GM18868 (cell line): ENCODE data around the gene CREB5.
"Not testable (repeated sequence)": the region's sequence is repeated elsewhere in the genome, so short reads cannot be mapped to it uniquely, and the experiment has no call there.

ENCODE experiments used
- ATAC-seq: cut with Tn5 transposase; IDR thresholded peaks from one replicate; pipeline ENCODE4 v1.9.1; 2021; ENCODE audit warnings: mild to moderate bottlenecking, moderate library complexity; ENCODE audit not compliant: unreplicated experiment

Gene CREB5

DNA sequence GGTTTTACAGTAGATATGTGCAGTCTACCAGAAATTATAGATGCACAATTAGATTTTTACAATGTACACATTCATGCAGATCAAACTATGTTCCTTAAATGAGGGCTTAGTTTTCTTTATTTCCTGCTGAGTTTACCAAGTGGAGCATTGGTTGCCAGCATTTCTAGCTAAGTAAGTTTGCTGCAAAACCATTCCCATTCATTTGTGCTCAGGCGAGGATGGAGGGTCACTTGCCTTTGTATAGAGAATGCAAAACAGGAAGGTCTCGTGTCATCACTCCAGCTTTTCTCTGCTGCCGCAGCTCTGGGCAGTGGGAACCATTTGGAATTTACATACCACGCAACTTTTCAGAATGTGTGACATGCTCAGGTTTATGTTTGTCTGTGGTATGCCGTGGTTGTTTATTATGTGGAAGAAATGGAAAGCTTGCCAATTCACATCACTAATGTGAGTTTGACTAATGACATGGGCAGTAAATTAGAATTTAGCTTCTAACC, 347.2 kb downstream of the CREB5 start:
- ATAC-seq: no peak

DNA sequence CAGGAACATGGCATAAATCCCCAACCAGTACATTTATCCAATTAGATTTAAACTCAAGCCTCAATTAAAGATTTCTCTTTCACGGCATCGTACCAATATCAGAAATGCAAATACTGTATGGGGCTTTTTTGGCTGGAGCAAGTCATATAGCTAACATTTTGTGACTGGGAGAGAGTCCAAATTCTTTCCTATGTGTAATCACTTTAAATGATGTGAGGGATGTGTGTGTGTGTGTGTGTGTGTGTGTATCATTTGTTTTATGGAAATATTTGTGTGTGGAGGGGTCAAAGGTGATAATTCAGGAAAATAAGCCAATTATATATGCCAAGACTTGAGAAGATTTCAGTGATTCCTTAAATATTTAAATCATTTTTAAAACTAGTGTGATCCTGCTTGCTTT, 349.2 kb downstream of the CREB5 start:
- no peak for ATAC-seq

DNA sequence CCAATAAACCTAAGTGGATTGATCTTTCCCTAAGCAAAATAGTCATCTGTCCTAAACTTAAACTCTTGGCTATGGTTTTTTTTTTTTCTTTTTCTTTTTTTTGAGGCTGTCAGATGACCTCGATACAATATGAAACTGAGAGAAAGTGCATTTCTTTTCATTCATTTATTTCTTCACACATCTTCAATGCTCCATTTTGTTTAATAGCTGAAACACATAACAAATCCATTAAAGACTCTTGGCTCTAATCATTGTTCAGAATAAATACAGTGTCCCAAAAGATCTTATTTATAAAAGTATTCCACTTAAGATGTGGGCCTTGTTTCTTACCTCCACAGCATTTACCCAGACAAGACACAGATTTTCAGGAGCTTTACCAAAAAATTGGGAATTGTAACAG, 350.3 kb downstream of the CREB5 start:
- ATAC-seq: no peak

DNA sequence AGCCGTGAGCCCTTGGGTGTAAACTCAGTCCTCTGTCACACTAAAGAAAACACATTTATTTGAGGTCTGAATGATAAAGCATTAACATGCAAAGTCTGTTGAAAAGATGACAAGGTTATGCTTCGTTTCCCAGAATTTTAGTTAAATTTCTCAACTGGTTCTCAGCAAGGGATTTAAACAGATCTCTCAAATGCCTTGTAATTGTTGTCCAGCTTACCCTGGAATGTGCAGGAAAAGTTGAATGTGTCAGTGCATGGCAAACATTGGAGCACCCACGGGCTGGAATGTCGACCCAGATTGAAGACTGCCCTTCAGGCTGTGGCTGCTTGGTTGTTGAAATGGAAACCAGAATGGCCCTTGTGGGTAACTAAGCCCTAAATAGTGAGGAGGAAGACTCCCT, 354.0 kb downstream of the CREB5 start:
- no peak for ATAC-seq

DNA sequence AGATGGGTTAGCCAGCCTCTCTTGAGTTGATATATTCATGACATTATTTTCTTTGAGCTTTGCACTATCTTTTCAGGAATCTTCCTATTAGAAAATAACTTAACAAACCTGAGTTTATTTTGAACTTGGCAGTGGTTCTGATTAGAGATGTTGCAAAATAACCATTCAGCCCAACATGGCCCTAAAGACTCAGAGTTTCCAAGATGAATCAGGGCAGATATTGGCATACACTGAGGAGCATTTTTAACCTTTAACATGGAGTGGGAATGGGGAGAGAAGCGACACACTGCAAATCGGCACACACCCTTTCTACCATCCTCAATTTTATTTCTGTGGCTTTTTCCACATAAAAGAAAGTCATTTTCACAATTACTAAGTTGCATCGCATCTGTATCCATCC, 355.0 kb downstream of the CREB5 start:
- no peak for ATAC-seq

DNA sequence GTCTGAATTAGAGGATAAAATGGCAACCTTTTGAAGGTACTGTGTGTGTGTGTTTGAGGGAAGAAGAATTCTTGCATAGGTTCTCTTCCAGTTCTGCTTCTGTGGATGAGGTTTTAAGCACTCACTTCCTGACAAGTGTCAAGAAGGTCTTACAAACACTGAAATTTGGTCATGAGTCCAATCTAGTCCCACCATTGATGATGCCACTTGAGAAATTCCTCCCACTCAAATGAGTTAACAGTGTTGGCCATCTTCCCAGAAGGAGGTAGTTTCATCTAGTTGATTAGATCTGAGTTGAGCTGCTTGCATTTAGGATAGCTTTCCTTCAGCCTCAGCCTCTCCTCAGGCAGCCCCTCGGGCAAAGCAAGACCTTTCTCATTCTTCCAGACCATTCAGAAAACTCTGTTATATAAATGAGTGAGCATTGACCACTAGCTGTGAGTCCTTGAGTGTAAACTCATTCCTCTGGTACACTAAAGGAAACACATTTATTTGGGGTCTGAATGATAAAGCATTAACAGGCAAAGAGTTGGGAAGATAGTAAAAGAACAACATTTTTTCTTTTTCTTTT, 356.3 kb downstream of the CREB5 start:
- ATAC-seq: no peak

DNA sequence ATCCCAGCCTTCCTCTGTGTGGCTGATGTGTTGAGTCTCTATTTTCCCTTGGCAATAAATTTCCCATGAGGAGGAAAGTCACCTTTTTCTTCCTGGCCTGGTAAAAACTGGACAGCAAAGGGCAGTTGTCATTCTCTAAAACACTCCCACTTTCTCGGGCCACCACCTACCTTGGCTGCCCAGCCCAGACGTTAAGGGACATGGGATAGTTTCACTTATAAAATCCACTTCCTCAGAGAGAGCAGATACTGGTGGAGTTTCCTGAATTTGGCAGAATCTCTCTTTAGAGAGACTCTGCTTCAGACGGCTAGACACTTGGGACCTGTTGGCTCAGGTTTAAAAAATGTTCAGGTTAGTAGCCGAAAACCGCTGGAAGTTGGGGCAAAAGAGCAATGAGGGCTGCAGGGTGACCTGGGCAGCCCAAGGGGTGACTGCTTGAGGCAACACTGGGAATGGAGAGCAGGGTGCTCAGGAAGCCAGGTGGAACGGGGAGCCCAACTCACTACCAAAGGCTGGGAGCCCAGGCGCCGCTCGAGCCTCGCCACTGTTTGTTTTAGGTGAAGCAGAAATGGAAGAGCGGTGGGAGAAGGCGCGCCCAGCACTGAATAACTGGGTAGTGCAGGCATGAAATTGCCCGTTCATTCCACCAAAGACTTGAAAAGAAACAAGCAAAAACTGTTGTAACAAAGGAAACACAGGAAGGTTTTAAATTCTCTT, 359.7 kb downstream of the CREB5 start:
- no peak for ATAC-seq

DNA sequence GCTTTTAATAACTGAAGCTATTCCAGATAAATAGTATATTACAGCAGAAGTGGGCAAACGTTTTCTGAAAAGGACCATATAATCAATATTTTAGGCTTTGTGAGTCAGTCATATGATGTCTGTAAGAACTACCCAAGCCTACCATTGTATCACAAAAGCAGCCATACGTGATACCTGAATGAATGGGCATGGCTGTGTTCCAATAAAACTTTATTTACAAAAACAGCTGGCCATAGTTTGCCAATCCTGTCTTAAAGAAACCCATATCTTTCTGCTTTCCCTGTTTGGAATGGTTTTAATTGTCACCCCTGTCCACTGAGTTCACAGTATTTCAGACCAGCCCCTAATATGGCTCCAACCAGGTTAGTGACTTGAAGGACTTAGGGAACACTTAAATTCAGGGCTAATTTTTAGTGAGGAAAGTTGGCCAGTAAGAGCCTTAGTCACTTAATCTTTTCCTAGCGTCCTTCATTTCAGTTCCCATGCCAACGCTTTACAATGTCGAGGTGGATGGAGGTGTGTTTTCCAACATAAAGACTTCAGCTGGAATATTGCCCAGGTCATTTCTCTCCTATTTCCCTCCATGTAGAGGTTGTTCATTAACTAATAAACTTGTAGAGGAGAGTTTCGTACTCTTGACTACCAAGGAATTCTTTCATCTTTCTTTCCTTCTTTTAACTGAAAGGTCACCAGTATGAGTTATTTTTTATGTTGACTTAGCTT, 361.3 kb downstream of the CREB5 start:
- ATAC-seq: no peak

DNA sequence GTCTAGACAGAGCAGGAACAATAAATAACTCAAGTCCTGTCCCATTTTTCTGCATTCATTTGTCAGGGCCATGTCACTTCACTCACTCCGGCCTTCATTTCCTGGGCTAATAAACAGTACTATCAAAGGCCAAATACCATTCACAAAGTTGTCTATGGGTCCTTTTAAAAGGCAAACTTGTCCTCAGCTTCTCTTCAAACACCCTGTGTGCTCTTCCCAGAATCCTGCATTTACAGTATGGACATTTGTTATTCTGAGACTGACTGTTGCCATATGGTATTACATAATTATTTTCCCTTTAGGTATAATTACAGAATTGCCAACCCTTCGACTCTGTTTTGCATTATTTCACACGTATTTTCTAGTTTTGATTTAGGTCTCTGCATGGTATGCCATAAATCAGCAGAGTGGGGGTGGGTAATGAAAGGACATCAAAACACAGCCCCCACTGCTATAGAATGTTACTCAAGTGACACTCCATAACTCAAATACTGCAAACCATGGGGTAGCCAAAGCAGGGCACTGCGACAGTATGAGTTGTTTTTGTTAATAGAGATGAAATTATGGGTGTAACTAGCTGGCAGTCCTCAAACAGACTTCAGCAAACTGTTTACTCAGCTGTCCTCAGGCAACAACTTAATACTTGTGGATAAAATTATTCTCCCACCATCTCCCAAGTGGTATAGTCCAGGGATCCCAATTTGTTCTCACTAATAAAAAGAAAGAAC, 362.1 kb downstream of the CREB5 start:
- ATAC-seq: no peak

DNA sequence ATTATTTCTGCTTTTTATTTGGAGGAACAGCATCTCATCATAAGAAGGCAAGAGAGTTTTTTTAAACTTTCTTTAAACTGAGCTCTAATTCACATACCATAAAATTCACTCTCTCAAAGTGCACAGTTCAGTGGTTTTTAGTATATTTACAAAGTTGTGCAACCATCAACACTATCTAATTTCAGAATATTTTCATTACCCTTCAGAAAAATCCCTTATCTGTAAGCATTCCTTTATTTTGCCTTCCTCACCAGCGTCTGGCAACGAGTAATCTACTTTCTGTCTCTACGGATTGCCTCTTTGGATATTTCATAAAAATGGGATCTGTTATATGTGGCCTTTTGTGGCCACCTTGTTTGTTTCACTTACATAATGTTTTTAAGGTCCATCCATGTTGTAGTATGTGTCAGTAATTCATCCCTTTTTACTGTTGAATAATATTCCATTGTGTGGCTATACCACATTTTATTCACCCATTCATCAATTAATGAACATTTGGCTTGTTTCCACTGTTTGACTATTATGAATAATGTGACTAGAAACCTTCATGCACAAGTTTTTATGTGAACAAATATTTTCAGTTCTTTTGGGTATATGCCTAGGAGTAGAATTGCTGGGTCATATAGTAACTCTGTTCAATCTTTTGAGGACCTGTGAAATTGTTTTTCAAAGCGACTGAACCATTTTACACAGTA, 364.3 kb downstream of the CREB5 start:
- ATAC-seq: no peak

DNA sequence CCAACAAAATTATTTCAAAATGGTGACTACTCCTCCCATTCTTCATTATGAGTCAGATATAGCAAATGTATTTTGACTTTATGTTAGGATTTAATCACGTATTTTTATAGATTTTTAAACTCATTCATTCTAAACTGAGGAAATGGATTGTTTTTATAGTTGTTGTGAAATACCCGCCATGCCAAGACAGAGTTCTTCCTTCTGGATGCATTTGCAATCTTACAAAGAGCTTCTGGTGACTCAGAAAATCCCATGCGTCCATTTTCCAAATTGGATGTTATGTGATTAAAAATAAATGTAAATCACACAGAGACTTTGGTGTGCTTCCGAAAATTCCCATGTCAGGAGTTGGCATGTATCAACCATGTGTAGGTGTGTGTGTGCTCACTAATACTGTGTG, 366.5 kb downstream of the CREB5 start:
- ATAC-seq: no peak

DNA sequence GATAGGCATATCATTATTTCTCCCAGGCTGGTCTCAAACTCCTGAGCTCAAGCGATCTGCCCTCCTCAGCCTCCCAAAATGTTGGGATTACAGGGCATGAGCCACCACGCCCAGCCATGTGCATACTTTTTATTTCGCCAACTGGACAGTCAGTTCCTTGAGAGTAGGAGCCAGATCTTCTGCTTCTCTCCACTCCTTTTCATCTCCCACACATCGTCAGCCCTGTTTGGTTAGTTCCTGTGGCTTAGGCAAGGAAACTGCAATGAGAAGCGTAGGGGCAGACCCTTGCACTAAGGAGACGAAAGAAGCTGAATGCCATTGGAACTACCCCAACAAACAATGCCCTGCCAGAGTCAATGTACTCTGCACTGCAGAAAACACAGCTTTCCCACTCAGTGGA, 367.6 kb downstream of the CREB5 start:
- no peak for ATAC-seq

DNA sequence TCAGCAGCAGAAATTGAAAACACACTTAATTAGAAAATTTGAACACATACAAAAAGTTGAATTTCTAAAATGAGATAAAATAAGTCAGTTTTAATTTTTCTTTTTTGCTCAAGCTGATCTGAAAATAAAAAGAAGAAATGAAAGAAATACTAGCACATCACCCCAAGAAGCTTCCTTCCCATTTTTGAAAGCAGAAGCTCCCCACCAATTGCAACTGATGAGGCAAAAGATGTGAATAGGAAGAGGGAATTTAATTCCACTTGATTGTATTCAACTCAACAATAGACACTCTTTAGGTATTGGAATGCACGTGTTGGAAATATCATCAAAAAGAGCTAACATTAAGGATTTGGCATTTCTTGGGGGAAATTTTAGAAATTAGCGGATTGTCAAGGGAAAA, 370.0 kb downstream of the CREB5 start:
- no peak for ATAC-seq

DNA sequence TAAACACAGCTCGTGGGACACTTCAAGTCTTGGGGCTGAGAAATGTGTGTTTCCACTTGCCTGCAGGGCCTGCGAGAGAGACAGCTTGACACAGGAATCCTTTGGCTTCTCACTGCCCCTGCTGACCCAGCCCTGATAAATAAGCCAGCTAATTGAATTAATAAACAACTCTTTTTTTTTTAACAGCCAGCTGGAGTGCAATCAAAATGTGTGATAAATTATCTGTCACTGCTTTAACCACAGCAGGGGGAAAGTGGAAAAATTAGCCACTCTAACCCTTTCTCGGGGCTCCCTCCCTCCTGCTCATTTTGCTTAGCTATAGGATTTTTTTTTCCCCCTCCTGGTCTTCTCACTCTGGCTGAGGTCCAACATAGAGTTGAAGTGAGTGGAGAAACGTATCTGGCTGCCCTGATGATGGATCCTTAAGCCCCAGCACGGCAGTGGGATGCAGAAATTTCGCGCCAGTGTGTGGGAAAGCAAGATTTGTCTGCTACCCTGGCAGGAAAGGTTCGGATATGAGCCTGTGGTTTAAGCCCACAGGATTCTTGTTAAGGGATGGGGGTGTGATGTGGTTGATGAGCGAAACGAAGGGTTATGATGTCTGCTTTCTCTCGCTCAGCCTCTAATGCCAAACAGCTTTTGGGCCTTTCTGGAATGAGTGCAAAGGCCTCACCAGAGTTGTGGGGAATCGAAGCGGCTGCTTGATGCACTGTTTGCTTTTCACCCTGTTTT, 372.0 kb downstream of the CREB5 start:
- ATAC-seq: no peak

DNA sequence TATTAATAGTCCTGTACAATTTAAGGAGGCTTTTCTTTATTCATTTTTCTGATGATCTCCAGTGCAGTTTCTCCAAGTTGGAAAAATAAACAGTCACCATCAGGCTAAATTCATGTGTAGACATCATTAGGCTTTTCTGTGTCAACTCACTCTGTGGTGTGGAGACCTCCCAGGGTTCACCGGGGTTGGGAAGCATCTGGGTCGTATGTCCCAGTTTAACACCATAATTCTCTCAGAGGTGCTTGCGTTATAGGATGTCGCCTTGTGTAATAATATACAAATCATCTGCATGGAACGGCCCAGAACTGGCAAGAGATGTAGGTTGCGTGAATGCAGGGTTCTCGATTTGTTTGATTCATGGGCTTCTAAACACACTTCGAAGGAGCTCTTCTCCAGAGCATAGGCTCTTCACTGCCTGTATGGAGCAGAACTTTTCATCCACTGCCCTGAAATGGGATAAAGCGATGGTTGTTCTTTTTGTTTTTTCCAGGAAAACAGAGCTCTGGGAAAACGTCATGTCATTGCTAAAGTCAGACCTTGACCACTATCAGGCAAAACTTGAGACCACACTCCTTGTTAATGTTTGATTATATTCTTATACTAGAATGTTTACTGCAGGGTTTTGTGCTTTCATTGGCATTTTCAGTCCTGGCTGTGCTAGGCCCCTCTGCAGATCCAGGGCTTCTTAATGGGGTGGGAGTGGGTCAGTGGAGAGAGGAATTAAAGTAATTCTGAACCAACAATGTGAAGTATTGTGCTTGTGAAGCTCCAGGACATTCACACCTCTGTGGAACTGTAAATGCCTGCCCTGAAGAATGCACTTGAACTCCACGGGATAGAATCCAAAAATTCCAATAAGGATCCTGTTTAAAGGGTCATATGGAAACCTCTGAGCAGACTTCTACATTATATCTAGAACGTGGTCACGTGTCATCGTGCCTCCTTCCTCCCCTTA, 373.0 kb downstream of the CREB5 start:
- no peak for ATAC-seq

DNA sequence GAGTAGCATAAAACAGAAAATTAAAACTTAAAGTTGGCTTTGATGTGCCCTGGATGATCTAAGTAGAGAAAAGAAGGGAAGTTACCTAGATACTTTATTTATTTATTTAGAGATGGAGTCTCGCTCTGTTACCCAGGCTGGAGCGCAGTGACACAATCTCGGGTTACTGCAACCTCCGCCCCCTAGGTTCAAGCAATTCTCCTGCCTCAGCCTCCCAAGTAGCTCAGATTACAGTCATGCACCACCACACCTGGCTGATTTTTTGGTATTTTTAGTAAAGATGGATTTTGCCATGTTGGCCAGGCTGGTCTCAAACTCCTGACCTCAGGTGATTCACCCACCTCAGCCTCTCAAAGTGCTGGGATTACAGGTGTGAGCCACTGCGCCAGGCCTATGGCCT, 373.8 kb downstream of the CREB5 start:
- not testable (repeated sequence) for ATAC-seq

DNA sequence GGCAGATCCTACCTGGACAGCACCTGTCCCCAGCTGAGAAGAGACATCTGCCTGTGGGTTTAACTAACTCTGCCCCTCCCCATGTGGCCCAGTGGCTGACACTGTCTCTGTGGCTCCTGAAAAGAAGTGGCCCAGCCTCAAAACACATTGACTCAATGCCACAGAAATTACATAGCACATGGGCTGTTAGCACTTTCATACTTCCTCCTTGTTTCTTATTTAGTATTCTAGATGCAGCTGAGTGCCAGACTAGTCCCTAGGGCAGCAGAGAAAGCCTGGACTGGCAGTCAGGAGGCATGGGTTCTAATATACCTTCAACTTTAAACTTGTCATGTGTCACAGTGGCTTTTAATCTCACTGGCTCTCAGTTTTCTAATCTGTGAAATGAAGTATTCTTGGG, 374.8 kb downstream of the CREB5 start:
- no peak for ATAC-seq

DNA sequence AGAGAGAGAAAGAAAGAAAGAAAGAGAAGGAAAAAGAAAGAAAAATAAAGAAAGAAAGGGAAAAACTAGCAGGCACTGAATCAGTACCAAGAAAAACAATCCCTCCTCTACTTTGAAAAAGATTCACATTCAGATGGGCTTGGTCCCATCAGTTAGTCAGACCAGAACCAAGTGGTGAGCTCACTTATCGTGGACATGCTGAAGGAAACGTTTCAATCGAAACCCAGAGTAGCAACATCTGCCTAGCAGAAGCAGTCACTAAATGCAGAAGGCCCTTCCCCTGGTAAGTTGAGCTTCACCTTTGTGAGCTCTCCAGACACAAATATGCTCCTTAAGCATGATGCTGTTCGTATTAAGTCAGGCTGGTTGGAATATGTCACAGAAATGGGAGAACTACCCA, 378.1 kb downstream of the CREB5 start:
- ATAC-seq: no peak

DNA sequence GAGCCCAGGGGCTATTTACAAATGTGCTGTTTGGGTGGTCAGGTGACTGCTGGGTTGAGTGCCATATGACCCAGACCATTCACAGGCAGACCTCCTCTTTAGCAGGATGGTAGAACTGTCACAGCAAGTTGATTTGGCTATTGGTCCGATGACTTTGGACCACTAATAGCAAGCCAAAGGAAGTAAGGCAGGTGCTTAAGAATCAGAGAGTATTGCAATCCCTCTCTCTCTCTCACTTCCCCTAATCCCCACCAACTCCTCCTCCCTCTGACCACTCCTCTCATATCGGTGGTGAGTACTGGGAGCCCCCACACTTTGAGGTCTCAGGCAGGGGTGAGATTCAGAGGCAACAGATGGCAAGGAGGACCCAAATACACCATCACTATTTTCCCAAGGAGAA, 380.5 kb downstream of the CREB5 start:
- no peak for ATAC-seq
